NCI-H69 (cell line): ENCODE measurements around the gene KRT15.
"Not testable (repeated sequence)": the region's sequence is repeated elsewhere in the genome, so short reads cannot be mapped to it uniquely, and the experiment has no call there.

ENCODE experiments used
- DNase-seq: peaks from one replicate; lab custom pipeline; 2025; lab: John Stamatoyannopoulos, UW

The KRT15 gene

DNA sequence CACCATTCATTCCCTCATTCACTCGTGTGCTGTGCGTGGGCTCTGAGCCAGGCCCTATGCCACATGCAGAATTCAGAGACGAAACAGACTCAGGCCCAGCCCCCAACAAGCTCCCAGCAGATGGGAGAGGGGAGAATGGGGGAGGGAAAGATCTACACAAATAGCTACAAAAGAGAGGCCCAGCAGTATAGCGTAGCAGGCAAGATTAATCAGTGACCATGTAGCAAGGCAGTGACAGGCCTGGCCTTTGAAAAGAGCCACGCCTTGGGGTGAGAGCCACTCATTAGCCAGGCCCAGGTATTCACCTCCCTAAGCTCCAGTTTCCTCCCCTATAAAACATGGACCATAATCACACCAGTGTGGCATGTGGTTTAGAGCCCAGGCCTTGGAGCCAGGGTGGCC, 25.8 kb upstream of the KRT15 start:
- DNase-seq, result peak; percentile 98

DNA sequence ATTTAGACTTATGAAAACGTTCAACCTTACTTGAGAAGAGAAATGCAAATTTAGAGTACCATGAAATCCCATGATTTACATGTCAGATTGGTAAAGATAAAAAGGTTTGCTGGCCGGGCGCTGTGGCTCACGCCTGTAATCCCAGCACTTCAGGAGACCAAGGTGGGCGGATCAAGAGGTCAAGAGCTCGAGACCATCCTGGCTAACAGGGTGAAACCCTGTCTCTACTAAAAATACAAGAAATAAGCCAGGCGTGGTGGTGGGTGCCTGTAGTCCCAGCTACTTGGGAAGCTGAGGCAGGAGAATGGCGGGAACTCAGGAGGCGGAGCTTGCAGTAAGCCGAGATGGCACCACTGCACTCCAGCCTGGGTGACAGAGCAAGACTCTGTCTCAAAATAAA, 24.1 kb upstream of the KRT15 start:
- not testable (repeated sequence) for DNase-seq

DNA sequence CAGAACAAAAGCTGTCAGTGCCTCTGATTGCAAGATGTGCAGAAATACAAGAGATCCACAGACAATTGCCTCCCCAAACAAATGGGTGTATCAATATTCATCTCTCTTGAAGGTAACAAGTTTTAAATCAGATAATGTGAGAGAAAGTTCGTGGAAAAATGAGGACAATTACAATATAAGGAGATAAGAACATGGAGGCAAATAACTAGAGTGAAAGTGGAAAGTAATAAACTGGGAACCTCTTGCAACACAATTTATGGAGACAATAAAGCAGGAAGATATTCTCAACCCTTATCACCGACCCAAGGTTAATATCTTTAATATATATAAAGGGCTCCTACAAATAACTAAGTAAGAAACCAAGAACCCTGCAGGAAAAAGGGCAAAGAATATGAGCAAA, 23.7 kb upstream of the KRT15 start:
- no peak for DNase-seq

DNA sequence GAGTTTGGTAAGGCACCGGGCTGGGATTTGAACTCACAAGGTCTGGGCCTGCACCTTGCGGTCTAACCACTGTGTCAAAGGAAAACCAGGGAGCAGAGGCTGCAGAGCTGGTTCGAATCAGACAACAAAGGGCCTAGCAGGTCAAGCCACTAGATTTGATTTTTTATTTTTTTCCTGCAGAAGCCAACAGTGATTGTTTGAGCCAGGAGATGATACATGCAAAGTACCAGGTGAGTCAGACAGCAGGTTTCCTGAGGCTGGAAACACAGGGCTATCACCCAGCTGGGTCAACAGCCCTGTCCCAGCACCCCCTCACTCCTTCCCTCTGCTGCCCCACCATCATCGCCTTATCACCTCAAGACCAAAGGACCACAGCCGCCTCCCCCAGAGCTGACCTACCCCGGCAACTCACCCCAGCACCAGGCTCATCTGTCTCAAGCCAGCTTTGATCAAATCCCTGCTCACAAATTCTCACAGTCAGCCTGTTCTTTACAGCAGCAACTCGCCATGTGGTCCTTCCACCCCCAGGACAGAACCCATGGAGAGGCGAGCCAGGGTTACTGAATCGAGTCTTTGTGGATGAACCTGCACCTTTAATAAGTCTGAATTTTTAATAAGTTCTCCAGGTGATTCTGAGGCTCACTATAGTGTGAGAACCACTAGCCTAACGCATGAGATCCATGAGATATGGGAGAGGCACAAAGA, 22.4 kb upstream of the KRT15 start:
- DNase-seq, result peak; percentile 55

DNA sequence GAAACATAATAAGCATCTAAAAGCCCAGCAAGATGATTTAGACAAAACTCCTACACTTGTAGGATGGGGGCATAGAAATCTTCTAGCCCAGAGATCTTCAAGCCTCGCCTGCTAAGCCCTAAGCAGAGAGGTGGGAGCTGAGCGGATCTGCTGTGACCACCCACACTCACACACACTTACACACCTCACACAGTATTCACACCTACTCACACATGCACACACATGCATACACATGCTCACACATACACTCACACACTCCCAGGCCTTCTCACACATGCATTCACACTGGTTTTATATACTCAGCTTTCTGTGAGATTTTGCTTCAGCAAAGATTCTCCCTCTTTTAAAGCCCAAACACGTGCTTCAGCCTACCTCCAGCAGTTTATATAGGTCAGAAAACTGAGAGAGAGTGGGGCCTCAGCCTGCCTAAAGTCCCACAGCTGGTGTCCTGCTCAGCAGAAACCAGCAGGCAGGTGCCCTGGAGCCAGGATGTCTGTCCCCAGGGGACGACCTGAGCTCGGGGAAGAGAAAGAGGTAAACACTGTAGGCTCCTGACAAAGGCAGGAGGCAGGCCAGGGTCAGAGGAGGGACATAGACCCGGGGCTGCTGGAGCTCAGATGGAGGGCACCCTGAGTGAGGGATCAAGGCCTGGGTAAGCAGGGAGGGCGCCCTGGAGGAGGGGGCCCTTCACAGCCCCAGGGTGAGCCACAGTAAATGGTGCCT, 21.4 kb upstream of the KRT15 start:
- peak; percentile 94 for DNase-seq

DNA sequence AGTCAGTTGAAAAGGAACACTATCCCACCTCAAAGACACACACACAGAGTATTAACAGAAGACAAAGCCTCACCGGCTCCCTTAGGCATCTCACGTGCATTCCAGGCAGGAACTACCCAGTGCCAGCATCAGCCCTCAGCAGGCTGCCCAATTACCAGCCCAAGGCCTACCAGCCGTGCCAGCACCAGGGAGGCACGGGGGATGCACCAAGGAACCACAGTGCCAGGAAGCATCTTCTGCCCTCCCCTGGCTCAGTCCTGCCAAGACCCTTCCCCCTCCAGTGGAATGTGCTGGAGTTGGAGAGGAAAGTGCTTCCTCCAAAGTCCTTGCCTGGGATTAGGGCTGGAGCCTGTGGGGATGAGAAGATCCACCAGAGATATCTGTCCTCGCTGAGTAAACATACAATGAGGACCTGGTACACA, 20.4 kb upstream of the KRT15 start:
- peak; percentile 62 for DNase-seq

DNA sequence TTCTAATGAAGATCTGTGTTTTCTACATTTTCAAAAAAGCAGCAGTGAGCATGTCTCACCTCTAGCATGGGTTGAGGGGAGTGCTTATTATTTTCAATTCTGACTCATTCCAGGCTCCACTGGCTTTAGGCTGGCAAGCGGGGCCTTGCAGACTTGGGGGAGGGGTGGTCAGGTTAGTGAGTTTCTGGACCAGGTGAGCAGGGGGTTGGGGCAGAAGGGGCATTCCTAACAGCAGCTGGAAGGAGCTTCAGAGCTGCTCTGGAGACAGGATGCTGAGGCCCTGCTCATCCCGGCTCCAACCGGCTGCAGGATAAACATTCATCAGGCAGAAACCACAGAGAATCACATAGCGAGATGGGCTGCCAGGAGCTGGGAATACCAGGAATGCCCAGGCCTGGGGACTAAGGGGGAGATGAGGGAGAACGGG, 19.9 kb upstream of the KRT15 start:
- peak; percentile 53 for DNase-seq

DNA sequence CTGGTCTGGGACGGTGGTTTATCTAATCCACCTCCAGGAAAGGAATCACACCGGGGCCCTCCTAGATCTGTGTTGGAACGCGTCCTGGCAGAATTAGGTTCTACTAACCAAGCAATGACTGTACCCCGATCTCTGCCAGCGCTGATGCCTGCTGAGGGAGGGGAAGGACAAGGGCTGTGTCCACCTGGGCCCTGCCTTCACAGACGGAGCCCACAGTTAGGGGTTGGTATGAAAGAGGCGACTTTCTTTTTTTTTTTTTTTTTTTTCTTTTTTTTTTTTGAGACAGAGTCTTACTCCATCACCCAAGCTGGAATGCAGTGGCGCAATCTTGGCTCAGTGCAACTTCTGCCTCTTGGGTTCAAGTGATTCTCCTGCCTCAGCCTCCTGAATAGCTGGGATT, 19.3 kb upstream of the KRT15 start:
- DNase-seq, result no peak

DNA sequence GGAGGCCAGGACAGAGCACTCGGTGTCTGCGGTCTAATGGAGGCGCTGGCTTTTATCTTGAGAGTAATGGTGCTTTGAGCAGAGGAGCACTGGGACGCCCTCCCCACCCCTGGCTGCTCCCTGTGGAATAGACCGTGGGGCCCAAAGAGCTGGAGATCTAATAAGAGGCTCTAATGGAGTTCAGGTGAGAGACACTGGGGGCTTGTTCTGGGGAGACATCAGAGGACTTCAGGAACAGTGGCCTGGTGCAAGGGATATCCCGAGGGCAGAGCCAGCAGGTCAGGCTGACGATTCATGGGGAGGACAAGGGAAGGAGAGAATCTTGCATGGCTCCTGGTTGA, 18.9 kb upstream of the KRT15 start:
- no peak for DNase-seq

DNA sequence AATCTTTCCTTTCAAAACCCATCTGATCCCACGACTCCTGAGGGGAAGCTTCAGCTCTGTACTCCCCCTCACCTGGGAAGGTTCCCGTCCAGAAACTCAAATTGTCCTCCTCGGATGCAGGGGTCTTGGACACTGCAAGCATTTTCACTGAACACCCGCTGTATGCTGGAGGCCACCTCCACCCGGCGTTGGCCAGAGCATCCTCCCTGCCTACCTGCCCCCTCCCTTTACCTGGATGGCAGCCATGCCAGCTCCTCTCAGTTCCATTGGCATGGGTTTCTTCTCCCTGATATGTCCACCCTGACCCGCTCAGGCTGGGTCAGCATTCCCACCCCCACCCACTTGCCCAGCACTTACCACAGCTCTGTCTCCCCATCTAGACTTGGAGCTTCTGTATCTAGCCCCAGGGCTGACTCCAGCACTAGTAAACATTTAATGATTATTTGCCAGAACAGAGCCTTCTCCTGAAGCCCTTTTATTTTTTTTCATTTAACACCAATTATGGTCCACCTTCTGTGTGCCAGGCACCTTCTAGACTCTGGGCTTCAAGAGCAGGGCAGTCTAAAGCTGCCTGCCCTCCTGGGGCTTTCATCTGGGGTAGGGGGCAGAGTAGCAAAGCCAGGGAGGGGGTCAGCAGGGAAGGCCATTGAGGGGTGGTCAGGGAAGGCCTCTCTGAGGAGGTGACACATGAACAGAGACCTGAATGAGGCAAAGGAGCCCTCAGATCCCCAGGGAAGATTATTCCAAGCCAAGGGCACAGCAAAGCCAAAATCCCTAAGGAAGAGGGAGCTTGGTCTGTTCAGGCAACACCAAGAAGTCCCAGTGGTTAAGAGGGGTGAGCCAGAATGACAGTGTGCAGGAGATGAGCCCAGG, 18.3 kb upstream of the KRT15 start:
- DNase-seq, result no peak

DNA sequence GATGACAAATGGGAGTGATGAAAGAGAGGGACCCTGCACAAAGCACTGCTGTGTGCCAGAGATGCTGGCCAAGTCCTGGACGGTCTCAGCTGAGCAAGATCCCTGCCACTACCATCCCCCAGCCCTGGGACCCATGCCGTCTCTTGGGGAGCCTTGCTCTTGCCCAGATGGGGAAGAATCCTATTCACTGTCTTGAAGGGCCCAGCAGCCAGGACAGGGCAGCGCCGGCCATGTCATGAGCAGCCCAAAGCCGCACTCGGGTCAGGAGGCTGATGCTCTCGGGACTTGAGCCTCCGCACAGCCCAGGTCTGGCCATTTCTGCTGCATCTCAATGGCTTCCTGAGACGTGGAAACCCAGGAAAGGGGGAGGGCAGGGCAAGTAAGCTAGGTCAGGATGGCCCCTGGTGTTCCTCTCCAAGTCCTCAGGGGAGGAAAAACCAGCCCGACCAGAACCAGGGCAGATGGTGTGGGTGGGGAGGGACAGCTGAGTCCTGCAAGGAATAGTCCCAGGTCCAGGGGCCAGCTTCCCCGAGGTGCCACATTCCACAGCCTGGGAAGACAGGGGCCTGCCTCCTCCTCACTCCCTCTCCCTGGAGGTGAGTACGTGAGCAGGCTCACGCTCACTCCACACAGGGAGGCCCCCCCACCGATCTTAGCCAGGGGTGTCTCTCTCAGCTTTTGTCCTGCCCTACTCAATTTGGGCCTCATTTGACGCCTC, 17.2 kb upstream of the KRT15 start:
- no peak for DNase-seq

DNA sequence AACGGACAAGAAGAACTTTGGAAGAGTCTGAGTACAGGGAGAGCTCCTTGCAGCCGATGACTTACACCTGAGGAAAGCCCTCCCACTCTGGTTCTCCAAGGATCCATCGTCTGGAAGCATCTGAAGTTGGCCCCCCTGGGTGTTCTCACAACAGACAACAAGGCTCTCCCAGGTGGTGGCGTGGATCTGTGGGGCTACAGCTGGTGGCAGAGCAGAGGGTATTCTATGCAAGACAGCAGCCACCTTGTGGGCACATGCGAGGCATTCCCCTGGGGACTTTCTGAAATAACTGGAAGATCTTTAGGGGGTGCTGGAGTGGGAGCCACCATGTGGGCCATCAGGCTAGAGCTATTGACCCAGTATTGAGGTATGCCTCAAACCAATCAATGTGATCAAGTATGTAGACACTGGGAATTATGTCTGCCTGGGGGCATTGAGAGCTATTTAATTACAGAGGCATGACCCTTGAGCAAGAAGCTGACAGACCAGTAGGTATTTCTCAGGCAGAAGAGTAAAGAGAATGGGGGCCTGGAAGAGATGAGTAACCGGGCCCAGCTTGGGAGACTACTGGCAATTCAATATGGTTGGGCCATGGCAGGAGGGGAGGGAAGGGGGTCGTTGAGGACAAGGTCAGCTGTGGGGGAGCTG, 16.3 kb upstream of the KRT15 start:
- peak; percentile 42 for DNase-seq

DNA sequence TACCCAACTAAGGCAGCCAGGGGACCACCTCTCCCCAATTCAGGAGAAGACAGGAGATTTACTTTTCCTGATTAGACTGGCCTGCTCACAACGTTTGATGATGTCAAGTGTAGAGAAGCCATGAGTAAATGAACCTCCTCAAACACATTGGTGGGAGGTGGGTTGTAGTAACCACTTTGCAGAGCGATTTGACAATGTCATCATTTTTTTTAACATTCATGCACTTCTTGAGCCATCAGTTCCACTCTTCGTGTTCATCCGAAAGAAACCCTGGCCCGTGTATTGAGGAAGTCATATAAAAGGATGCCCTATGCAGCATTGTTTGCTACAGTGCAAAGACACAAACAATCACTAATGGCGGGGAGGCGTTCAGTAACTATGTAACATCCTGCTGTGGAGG, 14.9 kb upstream of the KRT15 start:
- no peak for DNase-seq

DNA sequence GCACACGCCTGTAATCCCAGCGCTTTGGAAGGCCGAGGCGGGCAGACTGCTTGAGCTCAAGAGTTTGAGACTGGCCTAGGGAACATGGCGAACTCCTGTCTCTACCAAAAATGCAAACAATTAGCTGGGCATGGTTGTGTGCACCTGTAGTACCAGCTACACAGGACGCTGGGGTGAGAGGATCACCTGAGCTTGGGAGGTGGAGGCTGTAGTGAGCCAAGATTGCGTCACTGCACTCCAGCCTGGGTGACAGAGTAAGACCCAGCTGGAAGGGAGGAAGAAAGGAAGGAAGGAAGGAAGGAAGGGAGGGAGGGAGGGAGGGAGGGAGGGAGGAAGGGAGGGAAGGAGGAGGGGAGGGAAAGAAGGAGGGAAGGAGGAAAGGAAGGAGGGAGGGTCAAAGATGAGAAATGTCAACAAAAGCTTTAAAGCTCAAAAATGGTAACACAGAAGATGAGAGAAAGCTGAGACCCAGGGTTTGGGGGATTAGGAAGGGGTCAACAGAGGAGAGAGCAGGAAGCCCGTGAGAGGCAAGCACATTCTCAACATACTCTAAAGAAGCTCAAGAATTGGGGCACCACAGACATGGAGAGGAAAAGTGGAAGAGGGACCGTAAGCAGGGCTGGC, 14.4 kb upstream of the KRT15 start:
- DNase-seq, result peak; percentile 25

DNA sequence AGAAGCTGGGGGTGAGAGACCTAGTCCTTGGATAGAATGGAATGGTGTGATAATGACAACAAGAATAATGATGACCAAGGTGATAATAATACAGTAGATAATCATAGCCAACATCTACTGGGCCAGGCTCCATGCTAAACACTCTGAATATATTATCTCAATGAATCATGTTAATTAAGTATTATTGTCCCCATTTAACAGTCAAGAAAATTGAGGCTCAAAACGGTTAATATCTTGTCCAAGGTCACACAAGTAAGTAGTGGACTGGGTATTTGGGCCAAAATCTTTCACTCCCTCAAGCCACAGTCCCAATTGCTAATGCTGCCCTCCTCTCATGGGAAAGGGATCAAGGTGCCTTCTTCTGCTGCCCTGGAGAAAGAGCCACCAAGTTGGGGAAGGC, 13.3 kb upstream of the KRT15 start:
- DNase-seq, result no peak

DNA sequence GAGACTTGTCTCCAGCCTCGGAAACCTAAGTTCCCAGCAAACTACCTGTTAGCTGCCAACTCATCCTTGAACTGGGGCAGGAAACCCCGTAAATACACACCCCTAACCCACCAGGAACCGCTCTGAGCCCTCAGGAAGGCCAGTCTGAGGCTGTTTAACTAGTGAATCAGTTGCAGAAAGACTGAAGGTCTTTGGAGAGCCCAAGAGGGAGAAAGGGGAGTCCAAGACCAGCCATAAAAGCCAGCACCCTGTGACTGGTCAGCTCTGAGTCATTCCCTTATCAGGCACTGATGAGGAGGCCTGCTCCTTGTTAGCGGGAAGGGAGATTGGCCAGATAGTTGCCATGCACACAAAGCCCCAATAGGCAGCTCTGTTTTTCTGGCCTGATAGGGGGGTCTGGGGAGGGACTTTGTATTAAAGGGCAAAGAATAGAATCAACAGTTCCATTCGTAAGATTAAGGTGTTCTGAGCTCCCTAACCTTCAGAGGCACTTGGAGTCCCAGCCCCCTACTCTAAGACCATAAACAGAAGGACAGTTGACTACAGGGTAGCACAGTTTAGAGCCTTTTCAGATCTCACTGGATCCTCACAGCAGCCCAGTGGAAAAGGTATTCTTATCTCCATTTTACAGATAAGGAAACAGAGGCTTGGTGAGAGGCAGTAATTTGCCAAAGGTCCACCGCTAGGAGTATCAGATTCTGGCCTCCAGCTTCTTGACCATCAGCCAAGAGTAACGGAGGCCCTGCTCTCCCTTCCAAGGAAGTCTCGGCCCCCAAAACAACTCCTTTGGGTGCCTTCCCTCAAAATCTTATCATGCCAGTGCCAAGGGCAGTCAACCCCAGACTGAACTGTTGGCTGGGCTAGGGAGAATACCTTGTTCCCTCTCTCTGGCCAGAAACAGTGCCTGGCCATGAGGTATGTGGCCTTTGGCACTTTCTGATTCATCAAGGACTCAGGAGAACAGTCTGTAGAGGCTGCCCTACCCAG, 11.7 kb upstream of the KRT15 start:
- DNase-seq, result no peak

DNA sequence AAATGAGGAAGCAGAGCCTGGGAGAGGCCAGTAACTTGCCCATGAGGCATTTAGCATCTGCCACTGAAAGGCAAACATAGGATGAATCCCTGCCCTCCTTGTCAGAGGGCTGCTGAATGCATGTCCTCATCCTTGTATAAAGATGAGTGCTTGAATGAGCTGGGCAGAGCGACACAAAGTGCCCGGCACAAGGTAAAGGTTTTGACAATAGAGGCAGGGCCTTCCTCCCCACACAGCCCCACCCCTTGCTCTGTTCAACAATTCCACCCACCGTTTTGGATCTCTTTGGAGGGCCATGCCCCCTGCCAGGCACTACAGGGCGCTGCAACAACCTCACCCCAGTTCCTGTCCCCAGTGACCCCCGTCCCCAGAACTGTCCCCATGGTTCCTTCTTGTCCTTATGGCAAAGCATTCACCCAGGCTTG, 10.8 kb upstream of the KRT15 start:
- DNase-seq, result peak; percentile 73

DNA sequence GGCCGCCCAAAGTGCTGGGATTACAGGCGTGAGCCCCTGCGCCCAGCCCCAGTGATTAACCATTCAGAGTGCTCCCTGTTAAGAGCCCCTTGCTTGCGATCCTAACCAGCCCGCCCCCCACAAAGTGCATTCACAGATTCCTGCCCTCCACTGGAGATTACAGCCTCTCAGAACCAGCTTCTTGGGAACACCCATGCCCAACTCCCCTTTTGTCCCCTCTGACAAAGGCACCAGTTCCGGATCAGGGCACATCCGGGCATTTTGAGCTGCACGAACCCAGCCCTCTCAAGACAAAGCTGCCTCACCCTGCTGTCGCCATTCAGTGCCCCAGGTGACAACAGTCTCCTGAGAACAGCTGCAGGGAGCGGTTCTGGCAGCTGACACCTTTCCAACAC, 10.3 kb upstream of the KRT15 start:
- peak; percentile 83 for DNase-seq

DNA sequence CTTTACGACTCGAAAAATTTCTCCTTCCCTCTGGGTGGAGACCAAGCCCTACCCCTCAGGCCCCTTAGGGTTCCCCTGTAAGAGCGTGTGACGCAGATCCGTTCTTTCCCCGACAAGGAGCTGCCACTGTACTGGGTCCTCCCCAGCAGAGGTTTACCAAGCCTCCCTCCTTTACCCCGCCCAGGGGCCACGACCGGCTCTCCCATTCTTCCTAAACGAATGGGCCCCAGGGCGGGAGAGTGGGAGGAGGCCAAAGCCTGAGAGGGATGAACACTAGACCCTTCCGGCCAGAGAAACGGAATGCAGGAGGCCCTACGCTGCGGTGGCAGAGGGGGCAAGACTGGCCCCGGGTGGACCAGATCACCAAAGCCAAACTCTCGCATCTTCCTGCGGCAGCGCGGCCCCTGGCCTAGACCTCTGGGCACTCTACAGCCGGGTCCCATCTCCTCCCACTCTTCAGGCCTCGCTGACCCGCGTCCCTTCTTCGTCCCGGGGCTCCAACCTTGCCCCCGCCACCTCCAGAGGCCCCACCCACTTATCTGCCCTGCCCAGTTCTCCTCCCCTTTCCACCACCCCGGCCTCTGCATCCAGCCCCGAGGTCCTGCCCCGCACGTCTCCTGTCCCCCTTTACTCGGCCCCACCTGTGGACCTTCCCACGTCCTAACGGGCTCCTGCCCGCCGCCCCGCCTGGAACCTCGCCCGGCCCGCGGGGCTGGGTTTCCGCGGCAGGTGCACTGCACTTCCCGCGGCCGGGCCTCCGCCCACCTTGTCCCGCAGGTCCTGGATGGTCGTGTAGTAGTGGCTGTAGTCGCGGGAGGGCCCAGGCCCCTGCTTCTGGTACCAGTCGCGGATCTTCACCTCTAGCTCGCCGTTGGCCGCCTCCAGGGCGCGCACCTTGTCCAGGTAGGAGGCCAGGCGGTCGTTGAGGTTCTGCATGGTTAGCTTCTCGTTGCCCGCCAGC, 8.7 kb upstream of the KRT15 start:
- DNase-seq, result peak; percentile 67
